GM12878 (cell line): Measurements from ENCODE around the gene SLC24A3. TPM values are rescaled to one million over a fixed set of nuclear protein-coding genes. Genes with fewer than 3 reads are reported as not detected.

Experiments used
- ATAC-seq: fragments of 200-7000 bp; cut with Tn5 transposase; 3 replicates; pipeline ENCODE4 v1.9.1; 2020; ENCODE audit warnings: mild to moderate bottlenecking, moderate library complexity
- BruUV-seq: library from RNA; stranded (reverse); fragments of 400-500 nt; replicated peaks from 2 replicates; lab custom pipeline; 2021; lab: Mats Ljungman, UMichigan
- CTCF ChIA-PET: fragments of 300-600 bp; sonication (Branson Sonifier 250); formaldehyde crosslinking; extraction: SDS; loops from one replicate; lab custom pipeline; 2021; ENCODE audit warnings: inconsistent platforms; lab: Yijun Ruan, JAX
- POLR2A ChIA-PET: fragments of 350-600 bp; formaldehyde crosslinking; extraction: SDS; loops from one replicate; lab custom pipeline; 2021; ENCODE audit warnings: inconsistent platforms; lab: Charles Lee
- RAD21 ChIA-PET: fragments of 300-600 bp; sonication (Branson Sonifier 250); formaldehyde crosslinking; loops from one replicate; lab custom pipeline; 2023; ENCODE audit warnings: antibody characterized with exemption; ENCODE audit not compliant: unreplicated experiment; lab: Charles Lee
- SMC1A ChIA-PET: fragments of 300-600 bp; sonication (Branson Sonifier 250); formaldehyde crosslinking; loops from one replicate; lab custom pipeline; 2023; ENCODE audit not compliant: unreplicated experiment, uncharacterized antibody; lab: Charles Lee
- DNase-seq: peaks from one replicate; pipeline ENCODE4 v3.0.0-alpha.2; 2011; ENCODE audit warnings: low read depth, low spot score
- FAIRE-seq: peaks from 3 replicates; lab custom pipeline; 2011; peaks lifted over from hg19 to GRCh38; lab: Jason Lieb, UNC
- H2AFZ ChIP-seq: 2 replicates; pipeline ENCODE4 v1.6.0; 2011; ENCODE audit warnings: low read depth, low read length, control low read depth; ENCODE audit not compliant: control insufficient read depth
- H3K27ac ChIP-seq: 2 replicates; pipeline ENCODE4 v1.5.1; 2011; ENCODE audit warnings: control low read depth; ENCODE audit not compliant: control insufficient read depth, insufficient read depth
- H3K27me3 ChIP-seq, 2 experiments: replicated peaks in 1 of 2; 2 replicates each; pipeline versions ENCODE4 v1.6.0 to v1.6.1; 2011; ENCODE audit warnings: low read length in 1 of 2; ENCODE audit not compliant: control insufficient read depth in 2 of 2, insufficient read depth in 2 of 2
- H3K36me3 ChIP-seq, 2 experiments: 2 replicates each; pipeline ENCODE4 v1.5.1; 2011; ENCODE audit warnings: low read length in 1 of 2; ENCODE audit not compliant: control insufficient read depth in 2 of 2, insufficient read depth in 2 of 2
- H3K4me1 ChIP-seq: 2 replicates; pipeline ENCODE4 v1.6.1; 2011; ENCODE audit warnings: mild to moderate bottlenecking, low read length, moderate library complexity, mixed read lengths; ENCODE audit not compliant: control insufficient read depth, insufficient read depth
- H3K4me2 ChIP-seq: 2 replicates; pipeline ENCODE4 v1.6.0; 2011; ENCODE audit warnings: control low read depth; ENCODE audit not compliant: control insufficient read depth, insufficient read depth
- H3K4me3 ChIP-seq: fragments of 200-600 bp; sonication (generic); 2 replicates; pipeline ENCODE4 v1.5.1; 2016
- H3K79me2 ChIP-seq: 2 replicates; pipeline ENCODE4 v1.6.0; 2011; ENCODE audit warnings: low read length; ENCODE audit not compliant: control insufficient read depth, insufficient read depth
- H3K9ac ChIP-seq: 2 replicates; pipeline ENCODE4 v1.8.0; 2011; ENCODE audit warnings: low read length, control low read depth, mixed read lengths; ENCODE audit not compliant: control insufficient read depth, insufficient read depth
- H3K9me3 ChIP-seq: replicated peaks from 3 replicates; pipeline ENCODE4 v1.5.1; 2011; ENCODE audit warnings: mild to moderate bottlenecking, low read length; ENCODE audit not compliant: control insufficient read depth, insufficient read depth
- H4K20me1 ChIP-seq: 2 replicates; pipeline ENCODE4 v1.6.0; 2011; ENCODE audit not compliant: control insufficient read depth, insufficient read depth
- CHD2 ChIP-seq: IDR thresholded peaks from 2 replicates; pipeline ENCODE4 v1.6.1; 2011; ENCODE audit warnings: low read depth, low read length, improper control_type of control experiment, borderline replicate concordance
- DPF2 ChIP-seq: fragments of 450-650 bp; IDR thresholded peaks from 2 replicates; pipeline ENCODE4 v1.6.1; 2017; ENCODE audit warnings: mild to moderate bottlenecking
- HDGF ChIP-seq: fragments of 450-650 bp; IDR thresholded peaks from 2 replicates; pipeline ENCODE4 v1.6.1; 2016; ENCODE audit warnings: antibody characterized with exemption
- IKZF2 ChIP-seq, 2 experiments: fragments of 450-650 bp; IDR thresholded peaks; 2 replicates each; pipeline ENCODE4 v1.6.1; 2017; ENCODE audit warnings: mild to moderate bottlenecking in 2 of 2, moderate library complexity in 2 of 2
- MYB ChIP-seq: fragments of 150-350 bp; IDR thresholded peaks from 2 replicates; pipeline ENCODE4 v1.6.1; 2014; ENCODE audit warnings: mild to moderate bottlenecking, low read depth, low read length, borderline replicate concordance
- PML ChIP-seq: IDR thresholded peaks from 2 replicates; pipeline ENCODE4 v1.6.1; 2012; ENCODE audit warnings: low read length, inconsistent platforms
- RUNX3 ChIP-seq: IDR thresholded peaks from 2 replicates; pipeline ENCODE4 v1.6.1; 2012; ENCODE audit warnings: low read length, inconsistent platforms
- SIN3A ChIP-seq: IDR thresholded peaks from 2 replicates; pipeline ENCODE4 v1.6.1; 2012; ENCODE audit warnings: low read depth, low read length, improper control_type of control experiment
- WGBS: methylation state at CpG from one replicate; pipeline ENCODE4 v1.1.6; 2016; ENCODE audit warnings: low lambda C conversion rate; ENCODE audit not compliant: insufficient replicate concordance, insufficient coverage; ENCODE audit errors: missing lambda C conversion rate; 5-methylcytosine and 5-hydroxymethylcytosine counted together
- in situ Hi-C: fragments of 300-500 bp; cut with MboI; formaldehyde crosslinking; loops from 9 replicates; pipeline ENCODE4 v1.14.3; 2018; ENCODE audit warnings: mixed read lengths
- intact Hi-C: fragments of 100-400 bp; cut with micrococcal nuclease; formaldehyde crosslinking; loops from one replicate; pipeline ENCODE4 v1.14.2; 2022; ENCODE audit not compliant: unreplicated experiment
- polyA plus RNA-seq, 11 experiments: library from polyadenylated mRNA; depleted of rRNA in 4 of 11; unstranded in 6 of 11; stranded (reverse) in 5 of 11; fragments of >200 nt; fragmentation: Nextera tagmentation in 4 of 11; fragmentation: Illumina TruSeq in 1 of 11; extraction: Ambion mirVana in 4 of 11; extraction: Trizol in 1 of 11; gene quantifications; 1 replicate in 1 of 11; 2 replicates in 10 of 11; pipeline versions ENCODE4 v1.2.1 to v1.2.3, GENCODE V29; 2011 to 2016; ENCODE audit warnings: inconsistent platforms in 2 of 11, missing spikeins in 2 of 11, low read depth in 1 of 11
- total RNA-seq, 4 experiments: library from RNA; depleted of rRNA in 3 of 4; stranded (reverse); fragments of >200 nt in 3 of 4; fragmentation: Illumina TruSeq in 1 of 4; extraction: Trizol in 1 of 4; gene quantifications; 2 replicates each; pipeline versions ENCODE4 v1.2.1 to v1.2.3, GENCODE V29; 2013 to 2021

The SLC24A3 gene
- total and polyA plus RNA-seq, 10 of the 15 experiments (the other 5 are each of a cell fraction or from before 2014, with no cell fraction given) = 0.04 TPM; not detected in 9

GRCh38 chr20:19407196-19407595 is 194.8 kb downstream of the SLC24A3 start:
- H3K27me3 ChIP-seq = no peaks in the 10 kb centered on the region; a peak in 2 of 4 replicates
- no peak overlapping the region for H3K27ac ChIP-seq
- SMC1A ChIA-PET = no interaction called here
- in situ Hi-C loops = no loop called here
- intact Hi-C loops = no loop called here
- TF ChIP-seq DPF2 = no peak
- TF ChIP-seq SIN3A = no peak
- TF ChIP-seq, all 136 proteins: peak for 0
- RAD21 ChIA-PET = no interaction called here
- Histone ChIP-seq H4K20me1 (no peaks in the 10 kb centered on the region), H3K79me2 (no peaks in the 10 kb centered on the region), H3K4me2 (no peak overlapping the region), H3K4me1 (no peaks in the 10 kb centered on the region), H3K9me3 (no peaks in the 10 kb centered on the region), H3K36me3 (no peaks in the 10 kb centered on the region), H3K9ac (no peak overlapping the region), H3K4me3 (no peak overlapping the region), H2AFZ (no peak overlapping the region)
- ATAC-seq = no peak
- no TSS peak for BruUV-seq
- CTCF ChIA-PET = no interaction called here
- 28% methylated on average over 8 of the region's 8 CpGs for WGBS
- no peak for FAIRE-seq
- DNase-seq = no peak
- POLR2A ChIA-PET = no interaction called here

- Histone ChIP-seq H3K79me2 (no peaks in the 10 kb centered on the region), H3K9me3 (no peaks in the 10 kb centered on the region), H3K9ac (no peak overlapping the region), H2AFZ (no peak overlapping the region), H3K4me3 (no peak overlapping the region), H4K20me1 (no peaks in the 10 kb centered on the region), H3K27me3 (no peaks in the 10 kb centered on the region; a peak in 2 of 4 replicates), H3K27ac (no peak overlapping the region), H3K4me2 (no peak overlapping the region), H3K4me1 (no peaks in the 10 kb centered on the region), H3K36me3 (no peaks in the 10 kb centered on the region)
- ChIA-PET POLR2A (no interaction called here), SMC1A (no interaction called here), RAD21 (no interaction called here), CTCF (no interaction called here)
- intact Hi-C loops = no loop called here
- TF ChIP-seq RUNX3 = no peak
- no peak for TF ChIP-seq CHD2
- no peak for TF ChIP-seq HDGF
- no peak for TF ChIP-seq MYB
- no peak for TF ChIP-seq IKZF2 (IDR thresholded peaks at IDR 0.05)
- no peak for TF ChIP-seq PML
- in situ Hi-C loops = no loop called here
- DNase-seq (no peak), ATAC-seq (no peak), FAIRE-seq (no peak)
- WGBS = 26% methylated on average over 4 of the region's 4 CpGs
- no TSS peak for BruUV-seq
Measured at GRCh38 chr20:19407736-19408135, 195.3 kb downstream of the SLC24A3 start.
